Keratinocyte (primary cell): ENCODE results near the gene DDB1.

Experiments used
- CTCF ChIP-seq, 3 experiments: IDR thresholded peaks in 1 of 3; conservative IDR thresholded peaks in 1 of 3; optimal IDR thresholded peaks in 1 of 3; 2 replicates in 2 of 3; 3 replicates in 1 of 3; pipeline versions ENCODE3 to v1.5.1; 2011; ENCODE audit warnings: low read length in 3 of 3, mild to moderate bottlenecking in 3 of 3, moderate library complexity in 2 of 3, control low read depth in 1 of 3, inconsistent platforms in 1 of 3; ENCODE audit not compliant: insufficient read depth in 2 of 3; ENCODE audit errors: extremely low read depth in 1 of 3
- EZH2 ChIP-seq: IDR thresholded peaks from one replicate; pipeline ENCODE4 v1.6.1; 2012; ENCODE audit warnings: inconsistent platforms, mild to moderate bottlenecking, low read length, moderate library complexity

- no peak for TF ChIP-seq CTCF (optimal IDR thresholded peaks at IDR 0.05 in 1 of 3, IDR thresholded peaks at IDR 0.05 in 1 of 3, conservative IDR thresholded peaks at IDR 0.05 in 1 of 3; ENCODE audit: extremely low read depth in 1 of 3, insufficient read depth in 2 of 3, low read length in 3 of 3)
- TF ChIP-seq EZH2: no peak
Observed at GRCh38 chr11:61264371-61264770, 68.5 kb downstream of the DDB1 start.
